HG02678 (cell line): Measurements from ENCODE around the gene PKNOX1.
"Not testable (repeated sequence)": the region's sequence is repeated elsewhere in the genome, so short reads cannot be mapped to it uniquely, and the experiment has no call there.

Experiments used
- ATAC-seq: cut with Tn5 transposase; IDR thresholded peaks from one replicate; pipeline ENCODE4 v1.9.1; 2021; ENCODE audit warnings: mild to moderate bottlenecking, moderate library complexity; ENCODE audit not compliant: unreplicated experiment

Gene PKNOX1

DNA sequence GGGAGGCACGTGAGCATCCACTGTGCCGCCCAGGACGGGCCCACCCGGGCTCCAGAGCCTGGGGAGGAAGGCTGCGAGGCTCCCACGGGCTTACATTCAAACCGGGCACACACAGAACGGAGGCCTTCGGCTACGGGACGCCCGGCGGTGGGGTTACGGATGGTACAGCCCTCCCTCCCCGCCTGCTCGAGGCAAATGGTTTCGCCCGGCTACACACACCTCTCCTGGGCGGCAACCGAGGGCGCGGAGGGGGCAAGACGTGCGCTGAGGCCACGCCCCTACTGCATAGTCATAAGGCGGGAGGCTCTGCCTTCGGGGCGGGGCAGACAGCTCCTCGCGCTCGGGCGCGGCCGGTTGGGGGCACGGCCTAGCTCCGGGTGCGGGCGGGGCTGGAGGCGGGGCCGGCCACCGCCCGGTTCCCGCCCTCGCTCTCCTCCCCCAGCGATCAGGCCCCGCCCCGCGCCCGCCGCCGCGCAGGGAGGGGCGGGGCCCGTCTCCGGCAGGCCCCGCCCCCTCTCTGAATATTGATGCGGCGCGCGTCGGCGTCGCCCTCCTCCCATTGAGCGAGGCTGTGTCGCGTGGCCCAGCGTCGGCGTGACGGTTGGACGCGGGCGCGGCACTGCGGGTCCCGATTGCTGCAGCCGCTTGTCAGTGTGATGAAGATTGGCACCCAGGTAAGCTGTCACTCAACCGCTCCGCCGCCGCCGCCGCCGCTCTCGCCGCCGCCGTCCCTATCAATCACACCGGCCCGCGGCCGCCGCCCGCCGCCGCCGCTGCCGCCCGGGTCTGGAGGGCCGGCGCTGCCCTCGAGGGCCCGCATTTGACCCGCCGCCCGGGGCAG lies at the start of gene PKNOX1:
Gene PKNOX1 (plus strand): TSS at position 572 of the 841 bp plus-strand sequence. CDS start 29,820 bp downstream, outside the sequence.
- peak; percentile 80 for ATAC-seq

- ATAC-seq: no peak
These were observed 49.0 kb upstream of the PKNOX1 start, which contains the start of gene ERVH48-1 for GRCh38 chr21:42925114-42925926. TSS of gene ERVH48-1 (minus strand) at chr21:42925630. CDS start at chr21:42919006, 6,624 bp downstream.

DNA sequence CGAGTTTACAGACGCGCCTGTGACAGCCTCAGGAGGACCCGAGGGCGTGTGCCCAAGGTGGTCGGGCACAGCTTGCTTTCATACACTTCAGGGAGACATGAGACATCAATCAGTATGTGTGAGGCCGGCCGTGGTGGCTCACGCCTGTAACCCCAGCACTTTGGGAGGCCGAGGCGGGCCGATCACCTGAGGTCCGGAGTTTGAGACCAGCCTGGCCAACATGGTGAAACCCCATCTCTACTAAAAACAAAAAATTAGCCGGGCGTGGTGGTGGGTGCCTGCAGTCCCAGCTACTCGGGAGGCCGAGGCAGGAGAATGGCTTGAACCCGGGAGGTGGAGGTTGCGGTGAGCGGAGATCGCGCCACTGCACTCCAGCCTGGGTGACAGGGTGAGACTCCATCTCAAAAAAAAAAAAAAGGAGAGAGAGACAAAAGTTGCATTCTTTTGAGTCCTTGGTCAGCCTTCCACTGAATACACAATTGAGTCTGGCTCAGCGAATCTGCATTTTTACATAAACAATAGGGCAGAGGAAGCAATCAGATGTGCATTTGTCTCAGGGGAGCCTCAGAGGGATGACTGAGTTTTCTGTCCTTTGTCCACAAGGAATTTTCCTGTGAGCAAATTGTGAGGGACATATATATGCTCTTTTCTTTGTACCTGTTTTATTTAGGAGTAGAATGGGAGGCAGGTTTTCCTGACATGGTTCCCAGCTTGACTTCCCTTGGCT lies 46.7 kb upstream of the PKNOX1 start:
- ATAC-seq: not testable (repeated sequence)

DNA sequence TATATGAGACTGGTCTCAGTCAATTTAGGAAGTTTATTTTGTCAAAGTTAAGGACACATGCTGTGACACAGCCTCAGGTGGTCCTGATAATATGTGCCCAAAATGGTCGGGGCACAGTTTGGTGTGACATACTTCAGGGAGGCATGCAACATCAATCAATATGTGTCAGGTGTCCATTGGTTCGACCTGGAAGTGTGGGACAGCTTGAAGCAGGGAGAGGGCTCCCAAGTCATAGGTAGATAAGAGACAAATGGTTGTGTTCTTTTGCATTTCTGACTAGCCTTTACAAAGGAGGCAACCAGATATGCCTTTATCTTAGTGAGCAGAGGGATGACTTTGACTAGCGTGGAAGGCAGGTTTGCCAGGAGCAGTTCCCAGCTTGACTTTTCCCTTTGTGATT lies 44.4 kb upstream of the PKNOX1 start:
- ATAC-seq: no peak

DNA sequence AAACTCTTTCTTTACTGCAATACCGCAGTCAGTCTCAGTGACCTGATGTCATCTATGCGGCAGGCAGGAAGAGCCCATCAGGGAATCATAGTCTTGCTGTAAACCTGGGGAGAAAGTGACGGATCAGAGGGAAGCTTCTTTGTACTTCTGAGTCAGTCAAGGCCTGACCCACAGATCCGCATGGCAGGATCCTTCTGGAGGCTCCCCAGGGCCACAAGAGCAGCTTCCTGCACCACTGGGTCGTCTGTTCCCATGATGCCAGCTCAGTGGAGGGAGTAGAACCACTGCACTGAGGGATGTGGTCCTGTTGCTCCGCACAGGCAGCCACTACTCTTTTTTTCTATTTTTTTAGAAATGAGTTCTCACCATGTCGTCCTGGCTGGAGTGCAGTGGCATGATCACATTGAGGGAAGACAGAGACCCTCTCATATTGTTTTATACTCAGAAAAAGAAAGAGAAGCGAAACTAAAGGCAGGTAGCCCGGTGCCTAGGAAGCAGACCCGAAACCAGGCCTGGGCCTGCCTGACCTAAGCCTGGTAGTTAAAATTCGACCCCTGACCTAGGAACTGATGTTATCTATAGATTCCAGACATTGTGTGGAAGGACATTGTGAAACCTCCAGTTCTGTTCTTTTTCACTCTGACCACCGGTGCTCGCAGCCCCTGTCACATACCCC lies 42.7 kb upstream of the PKNOX1 start:
- no peak for ATAC-seq

- not testable (repeated sequence) for ATAC-seq
These were observed 41.8 kb upstream of the PKNOX1 start for GRCh38 chr21:42932378-42933136.

GRCh38 chr21:42933137-42933970 lies 41.0 kb upstream of the PKNOX1 start:
- not testable (repeated sequence) for ATAC-seq

GRCh38 chr21:42933973-42934372 lies 40.4 kb upstream of the PKNOX1 start:
- not testable (repeated sequence) for ATAC-seq

DNA sequence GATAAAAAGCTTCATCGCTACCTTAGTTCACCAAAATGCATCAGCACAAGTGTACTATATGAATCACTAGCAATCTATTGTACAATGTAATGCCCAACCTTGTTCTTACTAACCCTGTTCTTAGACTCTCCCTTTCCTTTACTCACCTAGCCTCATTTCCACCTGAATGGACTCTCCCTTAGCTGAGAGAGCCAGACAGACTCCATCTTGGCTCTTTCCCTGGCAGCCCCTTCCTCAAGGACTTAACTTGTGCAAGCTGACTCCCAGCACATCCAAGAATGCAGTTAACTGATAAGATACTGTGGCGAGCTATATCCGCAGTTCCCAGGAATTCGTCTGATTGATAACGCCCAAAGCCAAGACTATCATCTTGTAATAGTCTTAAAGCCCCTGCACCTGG lies 38.0 kb upstream of the PKNOX1 start:
- not testable (repeated sequence) for ATAC-seq

DNA sequence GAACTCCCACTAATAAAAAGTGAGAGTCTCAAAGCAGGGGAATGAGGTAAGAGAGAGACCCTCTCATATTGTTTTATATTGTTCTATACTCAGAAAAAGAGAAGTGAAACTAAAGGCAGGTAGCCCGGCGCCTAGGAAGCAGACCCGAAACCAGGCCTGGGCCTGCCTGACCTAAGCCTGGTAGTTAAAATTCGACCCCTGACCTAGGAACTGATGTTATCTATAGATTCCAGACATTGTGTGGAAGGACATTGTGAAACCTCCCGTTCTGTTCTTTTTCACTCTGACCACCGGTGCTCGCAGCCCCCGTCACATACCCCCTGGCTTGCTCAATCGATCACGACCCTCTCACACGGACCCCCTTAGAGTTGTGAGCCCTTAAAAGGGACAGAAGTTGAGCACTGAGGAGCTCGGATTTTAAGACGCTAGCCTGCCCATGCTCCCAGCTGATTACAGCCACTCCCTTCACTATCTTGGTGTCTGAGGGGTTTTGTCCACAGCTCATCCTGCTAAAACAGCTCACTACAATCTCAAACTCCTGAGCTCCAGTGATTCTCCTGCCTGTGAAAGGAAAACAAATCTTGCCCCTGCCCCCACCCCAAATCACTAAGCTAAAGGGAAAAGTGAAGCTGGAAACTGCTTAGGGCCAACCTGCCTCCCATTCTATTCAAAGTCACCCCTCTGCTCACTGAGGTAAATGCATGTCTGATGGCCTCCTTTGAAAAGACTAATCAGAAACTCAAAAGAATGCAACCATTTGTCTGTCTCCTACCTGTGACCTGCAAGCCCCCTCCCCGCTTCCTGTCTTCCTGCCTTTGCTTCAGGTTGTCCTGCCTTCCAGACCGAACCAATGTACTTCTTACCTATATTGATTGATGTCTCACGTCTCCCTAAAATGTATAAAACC lies 37.1 kb upstream of the PKNOX1 start:
- not testable (repeated sequence) for ATAC-seq

- no peak for ATAC-seq
These were observed 36.3 kb upstream of the PKNOX1 start for GRCh38 chr21:42937960-42938605.

DNA sequence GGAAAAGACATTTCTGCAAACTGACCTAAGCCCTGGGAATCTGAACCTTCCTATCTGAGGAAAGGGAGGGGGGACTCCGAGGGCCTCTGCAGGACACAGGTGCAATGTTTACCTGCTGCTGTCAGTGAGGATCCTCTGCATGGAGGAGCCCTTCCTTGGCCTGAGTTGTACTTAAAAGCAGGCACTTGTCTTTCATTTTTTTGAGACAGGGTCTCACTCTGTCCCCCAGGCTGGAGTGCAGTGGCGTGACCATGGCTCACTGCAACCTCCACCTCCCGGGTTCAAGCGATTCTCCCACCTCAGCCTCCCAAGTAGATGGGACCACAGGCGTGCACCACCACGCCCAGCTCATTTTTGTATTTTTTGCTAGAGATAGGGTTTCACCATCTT lies 35.8 kb upstream of the PKNOX1 start:
- not testable (repeated sequence) for ATAC-seq

DNA sequence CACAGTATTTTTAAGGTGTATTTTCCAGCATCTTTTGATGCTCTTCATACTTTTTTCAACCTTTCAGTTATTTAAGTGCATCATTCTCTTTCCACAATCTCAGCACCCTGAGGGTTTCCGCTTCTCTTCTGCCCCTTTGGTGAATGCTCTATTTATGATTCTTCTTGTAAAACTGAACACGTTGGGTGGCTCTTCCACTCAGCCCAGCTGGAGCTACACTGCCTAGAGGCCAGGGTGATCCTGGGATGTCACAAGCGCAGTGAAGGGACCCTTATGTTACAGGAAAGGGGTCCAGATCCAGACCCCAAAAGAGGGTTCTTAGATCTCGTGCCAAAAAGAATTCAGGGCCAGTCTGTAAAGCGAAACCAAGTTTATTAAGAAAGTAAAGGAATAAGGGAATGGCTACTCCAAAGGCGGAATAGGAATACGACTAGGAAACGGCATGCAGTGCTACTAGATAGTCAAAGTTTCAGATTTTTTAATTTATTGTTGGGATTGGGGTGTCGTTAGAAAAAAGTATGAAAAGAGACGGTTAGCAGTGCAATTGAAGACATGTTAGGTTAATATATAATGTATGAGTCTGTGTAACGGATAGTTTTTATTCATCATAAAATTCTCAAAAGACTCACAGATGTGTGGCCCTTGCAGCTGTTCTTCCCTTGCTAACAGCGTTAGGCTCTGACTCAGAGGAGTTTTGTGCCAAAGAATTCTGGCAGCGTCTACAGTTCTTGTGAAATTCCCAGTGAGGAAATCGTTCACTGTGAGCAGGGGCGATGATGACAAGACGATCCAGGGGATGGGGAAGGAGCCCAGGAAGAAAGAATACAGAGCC lies 34.6 kb upstream of the PKNOX1 start:
- no peak for ATAC-seq

GRCh38 chr21:42941696-42942085 lies 32.7 kb upstream of the PKNOX1 start:
- no peak for ATAC-seq

GRCh38 chr21:42942244-42942643 lies 32.1 kb upstream of the PKNOX1 start:
- no peak for ATAC-seq

GRCh38 chr21:42949094-42949755 lies 25.1 kb upstream of the PKNOX1 start:
- ATAC-seq: not testable (repeated sequence)
